Natural killer cell (primary cell): ENCODE measurements around the gene RAVER2. TPM values are rescaled to one million over a fixed set of nuclear protein-coding genes. Genes with fewer than 3 reads are reported as not detected.

Experiments
- ATAC-seq, 3 donors: fragments of 150-1000 bp in 2 of 3; fragments of 200-7000 bp in 1 of 3; cut with Tn5 transposase; 1 replicate in 1 of 3; 2 replicates in 2 of 3; pipeline ENCODE4 v1.10.0; 2021; ENCODE audit warnings: mild to moderate bottlenecking in 2 of 3, moderate library complexity in 2 of 3
- DNase-seq, 2 donors: peaks; one replicate each; pipeline versions ENCODE4 v3.0.0 to v3.0.0-alpha.2; 2013 to 2021; ENCODE audit warnings: mixed read lengths in 1 of 2
- H3K27ac ChIP-seq: one replicate; pipeline ENCODE4 v1.5.1; 2013; ENCODE audit warnings: mild to moderate bottlenecking, low read length
- H3K27me3 ChIP-seq: one replicate; pipeline ENCODE4 v1.6.1; 2013; ENCODE audit warnings: low read length; ENCODE audit not compliant: control insufficient read depth, insufficient read depth
- H3K36me3 ChIP-seq: one replicate; pipeline ENCODE4 v1.6.1; 2013; ENCODE audit warnings: low read length; ENCODE audit not compliant: control insufficient read depth, insufficient read depth
- H3K4me1 ChIP-seq: one replicate; pipeline ENCODE4 v1.6.1; 2013; ENCODE audit warnings: low read length; ENCODE audit not compliant: control insufficient read depth, insufficient read depth
- H3K4me3 ChIP-seq: one replicate; pipeline ENCODE4 v1.5.1; 2013; ENCODE audit warnings: low read length
- H3K9me3 ChIP-seq: one replicate; pipeline ENCODE4 v1.6.1; 2013; ENCODE audit warnings: low read length; ENCODE audit not compliant: control insufficient read depth, insufficient read depth
- H3K27ac Mint-ChIP-seq, 2 donors: one replicate each; pipeline ENCODE4 v1.8.0; 2022; ENCODE audit warnings: mild to moderate bottlenecking in 2 of 2, mixed read lengths in 2 of 2, moderate library complexity in 1 of 2
- H3K27me3 Mint-ChIP-seq, 2 donors: one replicate each; pipeline ENCODE4 v1.8.0; 2022; ENCODE audit warnings: low read depth in 2 of 2, mixed read lengths in 2 of 2
- H3K36me3 Mint-ChIP-seq: one replicate; pipeline ENCODE4 v1.8.0; 2022; ENCODE audit warnings: mixed read lengths
- H3K4me1 Mint-ChIP-seq, 2 donors: one replicate each; pipeline ENCODE4 v1.8.0; 2022; ENCODE audit warnings: mixed read lengths in 2 of 2
- H3K4me3 Mint-ChIP-seq: one replicate; pipeline ENCODE4 v1.8.0; 2022; ENCODE audit warnings: mild to moderate bottlenecking, moderate library complexity, mixed read lengths
- H3K9me3 Mint-ChIP-seq, 2 donors: one replicate each; pipeline ENCODE4 v1.8.0; 2022; ENCODE audit warnings: mixed read lengths in 2 of 2
- CTCF ChIP-seq: fragments of 200-600 bp; IDR thresholded peaks from one replicate; pipeline ENCODE4 v1.8.0; 2022; ENCODE audit warnings: antibody characterized with exemption
- WGBS: methylation state at CpG from one replicate; pipeline ENCODE4 v1.1.7; 2013; ENCODE audit warnings: missing lambda C conversion rate; ENCODE audit not compliant: insufficient coverage; 5-methylcytosine and 5-hydroxymethylcytosine counted together
- intact Hi-C: fragments of 100-400 bp; cut with micrococcal nuclease; formaldehyde crosslinking; loops from one replicate; pipeline ENCODE4 v1.14.2; 2022
- total RNA-seq, 4 donors: library from RNA; stranded (reverse); fragments of 120-200 nt in 1 of 4; gene quantifications; one replicate each; pipeline versions ENCODE4 v1.2.3 to v1.2.4, GENCODE V29; 2013 to 2022

Gene RAVER2
- total RNA-seq, 3 donors from 2014 or later (not counting 1 experiment from before 2014, with no cell fraction given): 0.82 to 1.4 (median 1.2) TPM

GRCh38 chr1:64755361-64755760, 10.5 kb downstream of the RAVER2 start:
- H3K27me3 ChIP-seq: no peaks in the 10 kb centered on the region
- no peak for DNase-seq
- no peak for ATAC-seq
- Mint-ChIP-seq H3K4me3 (no peak overlapping the region), H3K4me1 (no peaks in the 10 kb centered on the region), H3K36me3 (no peaks in the 10 kb centered on the region), H3K27me3 (peaks cover 0 to 8% of the 10 kb centered on the region in 2 donors), H3K9me3 (no peaks in the 10 kb centered on the region), H3K27ac (no peak overlapping the region)
- H3K4me3 ChIP-seq: no peak overlapping the region
- intact Hi-C loops: no loop called here
- H3K9me3 ChIP-seq: no peaks in the 10 kb centered on the region
- 88% methylated on average over 1 of the region's 2 CpGs for WGBS
- H3K36me3 ChIP-seq: no peaks in the 10 kb centered on the region
- no peaks in the 10 kb centered on the region for H3K4me1 ChIP-seq
- H3K27ac ChIP-seq: no peak overlapping the region
- no peak for TF ChIP-seq CTCF

- Mint-ChIP-seq H3K4me1 (no peaks in the 10 kb centered on the region), H3K27me3 (peaks cover 0 to 8% of the 10 kb centered on the region in 2 donors), H3K27ac (no peak overlapping the region), H3K9me3 (no peaks in the 10 kb centered on the region), H3K4me3 (no peak overlapping the region), H3K36me3 (no peaks in the 10 kb centered on the region)
- Histone ChIP-seq H3K27me3 (no peaks in the 10 kb centered on the region), H3K4me3 (no peak overlapping the region), H3K27ac (no peak overlapping the region), H3K9me3 (no peaks in the 10 kb centered on the region), H3K4me1 (no peaks in the 10 kb centered on the region), H3K36me3 (no peaks in the 10 kb centered on the region)
- no peak for TF ChIP-seq CTCF
- DNase-seq: no peak
- ATAC-seq: no peak
- intact Hi-C loops: no loop called here
- 93% methylated on average over 1 of the region's 1 CpG for WGBS
Measured at GRCh38 chr1:64756770-64757169, 11.9 kb downstream of the RAVER2 start.

GRCh38 chr1:64757213-64757612, 12.3 kb downstream of the RAVER2 start:
- 100% methylated on average over 1 of the region's 1 CpG for WGBS
- no peak for DNase-seq
- Histone ChIP-seq H3K4me1 (no peaks in the 10 kb centered on the region), H3K36me3 (no peaks in the 10 kb centered on the region), H3K4me3 (no peak overlapping the region), H3K27ac (no peak overlapping the region), H3K27me3 (no peaks in the 10 kb centered on the region), H3K9me3 (no peaks in the 10 kb centered on the region)
- H3K4me1 Mint-ChIP-seq: no peaks in the 10 kb centered on the region
- no peak for ATAC-seq
- intact Hi-C loops: no loop called here
- no peak for TF ChIP-seq CTCF
- no peaks in the 10 kb centered on the region for H3K36me3 Mint-ChIP-seq
- H3K9me3 Mint-ChIP-seq: no peaks in the 10 kb centered on the region
- no peak overlapping the region for H3K4me3 Mint-ChIP-seq
- H3K27me3 Mint-ChIP-seq: peaks cover 0 to 6% of the 10 kb centered on the region in 2 donors
- no peak overlapping the region for H3K27ac Mint-ChIP-seq

- no peak overlapping the region for H3K27ac Mint-ChIP-seq
- DNase-seq (no peak), ATAC-seq (no peak)
- Histone ChIP-seq H3K36me3 (no peaks in the 10 kb centered on the region), H3K4me3 (no peak overlapping the region), H3K27ac (no peak overlapping the region), H3K4me1 (no peaks in the 10 kb centered on the region), H3K27me3 (no peaks in the 10 kb centered on the region), H3K9me3 (no peaks in the 10 kb centered on the region)
- TF ChIP-seq CTCF: no peak
- WGBS: 89% methylated on average over 3 of the region's 3 CpGs
- H3K36me3 Mint-ChIP-seq: no peaks in the 10 kb centered on the region
- H3K9me3 Mint-ChIP-seq: no peaks in the 10 kb centered on the region
- intact Hi-C loops: no loop called here
- H3K4me1 Mint-ChIP-seq: no peaks in the 10 kb centered on the region
- no peak overlapping the region for H3K4me3 Mint-ChIP-seq
- H3K27me3 Mint-ChIP-seq: no peaks in the 10 kb centered on the region
Measured at GRCh38 chr1:64758233-64758632, 13.4 kb downstream of the RAVER2 start.
